ENCODE data around the gene RPL37A.
A peak's percentile ranks its signal among the peaks of the same experiment; 100 is the strongest.
"Not testable (repeated sequence)": the region's sequence is repeated elsewhere in the genome, so short reads cannot be mapped to it uniquely, and the experiment has no call there.

Gene RPL37A

GRCh38 chr2:216516730-216517350, 18.2 kb downstream of the RPL37A start:
- no peak for DNase-seq (ENCODE audit: low read depth, low spot score)

DNA sequence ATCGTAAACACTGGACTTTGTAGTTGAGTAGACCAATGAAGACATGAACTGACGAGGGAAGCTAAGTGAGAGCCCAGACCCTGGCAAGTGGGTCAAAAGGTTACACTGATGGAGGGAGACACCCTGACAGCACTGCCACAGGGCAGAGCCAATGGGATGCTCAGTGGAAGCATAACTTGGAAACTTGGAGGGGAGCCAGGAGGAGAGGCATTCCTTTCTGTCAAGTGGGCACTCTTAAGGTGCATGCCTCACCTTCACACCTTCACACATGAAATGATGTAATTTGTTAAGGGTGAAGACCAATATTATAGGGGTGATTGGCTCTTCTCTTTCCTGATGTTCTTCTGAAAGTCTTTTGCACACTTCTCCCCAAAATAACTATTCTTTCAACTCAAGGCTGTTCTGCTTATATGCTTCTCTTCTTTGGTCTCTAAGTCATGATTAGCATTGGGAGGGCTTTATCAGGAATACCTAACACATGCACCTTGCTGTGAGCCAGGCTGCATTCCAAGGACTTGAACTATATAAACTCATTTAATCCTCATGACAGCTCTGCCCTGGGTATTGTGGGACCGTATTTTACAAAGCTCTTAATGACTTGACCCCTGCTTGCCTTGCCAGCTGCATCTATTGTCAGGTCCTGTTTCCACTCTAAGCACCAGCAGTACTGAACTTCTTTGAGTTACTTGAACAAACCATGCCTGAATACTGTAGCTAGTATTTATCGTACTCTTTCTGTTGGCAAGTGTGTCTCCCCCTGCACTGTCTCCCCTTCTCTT, 19.0 kb downstream of the RPL37A start:
- no peak for DNase-seq (ENCODE audit: low read depth, low spot score)

DNA sequence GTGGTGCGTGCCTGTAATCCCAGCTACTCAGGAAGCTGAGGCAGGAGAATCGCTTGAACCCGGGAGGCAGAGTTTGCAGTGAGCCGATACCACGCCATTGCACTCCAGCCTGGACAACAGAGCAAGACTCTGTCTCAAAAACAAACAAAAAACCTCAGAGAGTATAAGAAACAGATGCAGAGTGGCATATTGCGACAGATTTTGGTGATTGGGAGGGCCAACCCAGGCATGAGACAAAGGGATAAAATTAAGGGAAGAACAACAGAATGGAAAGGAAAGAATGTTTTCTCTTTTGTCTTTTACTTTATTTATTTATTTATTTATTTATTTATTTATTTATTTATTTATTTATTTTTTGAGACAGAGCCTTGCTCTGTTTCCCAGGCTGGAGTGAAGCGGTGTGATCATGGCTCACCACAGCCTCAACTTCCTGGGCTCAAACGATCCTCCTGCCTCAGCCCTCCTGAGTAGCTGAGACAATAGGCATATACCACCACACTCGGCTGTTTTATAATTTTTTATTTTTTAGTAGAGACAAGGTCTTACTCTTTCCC, 20.0 kb downstream of the RPL37A start:
- DNase-seq (ENCODE audit: low read depth, low spot score), result not testable (repeated sequence)

DNA sequence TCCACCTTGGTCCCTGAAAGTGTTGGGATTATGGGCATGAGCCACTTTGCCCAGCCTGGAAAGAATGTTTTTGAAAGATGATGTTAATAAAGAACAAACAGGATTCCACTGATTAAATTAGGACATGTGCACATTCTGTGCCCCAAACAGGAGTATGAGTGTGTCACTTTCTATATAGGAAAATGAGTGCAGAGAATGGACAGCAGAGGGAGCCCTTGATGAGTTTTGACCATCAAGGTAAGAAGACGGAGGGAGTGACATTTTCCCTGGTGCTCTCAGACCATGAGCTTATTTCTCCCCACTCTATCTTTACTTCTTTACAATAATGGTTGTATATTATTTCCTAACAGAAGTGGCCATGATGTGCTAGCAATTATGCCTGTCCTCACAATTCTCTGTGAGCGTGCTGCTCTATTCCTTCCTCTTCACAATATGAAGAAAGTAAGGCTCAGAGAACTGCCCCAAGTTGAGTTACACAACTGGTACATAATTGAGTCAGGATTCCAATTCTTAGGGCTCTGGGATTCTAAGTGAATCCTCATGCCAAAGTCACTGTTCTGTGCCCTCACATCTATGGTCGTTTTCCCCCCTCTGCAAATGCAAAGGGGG, 20.6 kb downstream of the RPL37A start:
- DNase-seq (ENCODE audit: low read depth, low spot score), result peak; percentile 38

- DNase-seq (ENCODE audit: low read depth, low spot score), result no peak
Measured at GRCh38 chr2:216520112-216520511, 21.5 kb downstream of the RPL37A start.

- DNase-seq (ENCODE audit: low read depth, low spot score), result no peak
Measured at GRCh38 chr2:216522892-216523502, 24.4 kb downstream of the RPL37A start.

GRCh38 chr2:216525972-216526371, 27.3 kb downstream of the RPL37A start:
- DNase-seq (ENCODE audit: low read depth, low spot score), result no peak

GRCh38 chr2:216526939-216527338, 28.3 kb downstream of the RPL37A start:
- no peak for DNase-seq (ENCODE audit: low read depth, low spot score)

GRCh38 chr2:216527600-216527999, 29.0 kb downstream of the RPL37A start:
- no peak for DNase-seq (ENCODE audit: low read depth, low spot score)

GRCh38 chr2:216532562-216532961, 33.9 kb downstream of the RPL37A start:
- DNase-seq (ENCODE audit: low read depth, low spot score), result no peak

- no peak for DNase-seq (ENCODE audit: low read depth, low spot score)
Measured at GRCh38 chr2:216533609-216534008, 35.0 kb downstream of the RPL37A start.

GRCh38 chr2:216534809-216535208, 36.2 kb downstream of the RPL37A start:
- no peak for DNase-seq (ENCODE audit: low read depth, low spot score)

- DNase-seq (ENCODE audit: low read depth, low spot score), result no peak
Measured at GRCh38 chr2:216535454-216535995, 36.9 kb downstream of the RPL37A start.

GRCh38 chr2:216536734-216537210, 38.1 kb downstream of the RPL37A start:
- no peak for DNase-seq (ENCODE audit: low read depth, low spot score)

DNA sequence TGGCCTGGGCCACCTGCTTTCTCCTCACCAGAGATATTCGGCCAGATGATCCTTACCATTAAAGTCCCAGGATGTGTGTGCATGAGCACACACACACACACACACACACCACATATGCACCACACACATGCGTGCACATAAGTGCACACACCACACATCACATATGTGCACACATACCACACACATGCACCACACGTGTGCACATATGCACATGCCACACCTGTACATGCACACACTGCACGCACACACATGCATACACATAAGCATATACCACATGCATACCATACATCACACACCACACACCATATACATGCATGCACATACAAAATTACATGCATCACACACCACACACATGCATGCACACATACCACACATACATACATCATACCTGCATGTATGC, 38.7 kb downstream of the RPL37A start:
- DNase-seq (ENCODE audit: low read depth, low spot score), result no peak

GRCh38 chr2:216538538-216538937, 39.9 kb downstream of the RPL37A start:
- no peak for DNase-seq (ENCODE audit: low read depth, low spot score)

DNA sequence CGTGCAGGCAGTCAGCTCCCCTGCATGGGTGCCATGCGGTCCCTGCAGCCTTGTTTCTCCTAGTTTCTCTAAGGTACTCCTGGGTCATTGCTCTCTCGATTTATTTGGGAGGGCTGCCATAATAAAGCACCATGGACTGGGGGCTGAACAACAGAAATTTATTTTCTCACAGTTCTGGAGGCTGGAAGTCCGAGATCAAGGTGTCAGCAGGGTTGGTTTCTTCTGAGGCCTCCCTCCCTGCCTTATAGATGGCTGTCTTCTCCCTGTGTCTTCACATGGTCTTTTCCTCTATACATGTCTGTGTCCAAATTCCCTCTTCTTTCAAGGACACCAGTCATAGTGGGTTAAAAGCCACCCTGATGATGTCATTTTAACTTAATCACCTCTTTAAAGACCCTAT, 40.5 kb downstream of the RPL37A start:
- DNase-seq (ENCODE audit: low read depth, low spot score), result no peak

GRCh38 chr2:216539791-216540241, 41.2 kb downstream of the RPL37A start:
- no peak for DNase-seq (ENCODE audit: low read depth, low spot score)

- DNase-seq (ENCODE audit: low read depth, low spot score), result no peak
Measured at GRCh38 chr2:216540920-216541319, 42.3 kb downstream of the RPL37A start.

DNA sequence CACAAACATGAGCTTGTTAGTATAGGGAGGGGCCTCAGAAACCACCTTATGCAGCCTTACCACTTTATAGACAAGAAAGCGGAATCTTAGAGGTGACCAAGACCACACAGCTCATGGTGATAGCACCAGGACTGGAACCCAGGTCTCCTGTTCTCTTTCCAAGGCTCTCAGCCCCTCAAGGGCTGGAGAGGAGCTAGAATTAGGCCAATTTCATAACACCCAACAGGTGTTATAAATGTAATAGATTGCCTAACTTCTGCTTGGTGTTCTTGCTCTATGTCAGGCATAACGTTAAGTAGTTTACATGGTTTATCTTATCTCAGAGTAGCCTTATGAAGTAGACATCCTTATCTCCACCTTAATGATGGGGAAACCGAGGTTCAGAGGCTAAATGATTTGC, 42.9 kb downstream of the RPL37A start:
- no peak for DNase-seq (ENCODE audit: low read depth, low spot score)

- no peak for DNase-seq (ENCODE audit: low read depth, low spot score)
Measured at GRCh38 chr2:216545359-216545758, 46.7 kb downstream of the RPL37A start.

- DNase-seq (ENCODE audit: low read depth, low spot score), result no peak
Measured at GRCh38 chr2:216546241-216546640, 47.6 kb downstream of the RPL37A start.

All from activated naive CD8-positive, alpha-beta T cell treated with anti-CD3 and anti-CD28 coated beads, Interleukin-2, amount 50 U/mL, for 16 hours (primary cell).